ENCODE measurements around the gene TSPOAP1. TPM values are rescaled to one million over a fixed set of nuclear protein-coding genes. Genes with fewer than 3 reads are reported as not detected.
A peak's percentile ranks its signal among the peaks of the same experiment; 100 is the strongest.

TSPOAP1 gene
- total and polyA plus RNA-seq, 4 experiments from 2014 or later: 0.80 to 19.1 (median 15.8) TPM; not detected in 1

DNA sequence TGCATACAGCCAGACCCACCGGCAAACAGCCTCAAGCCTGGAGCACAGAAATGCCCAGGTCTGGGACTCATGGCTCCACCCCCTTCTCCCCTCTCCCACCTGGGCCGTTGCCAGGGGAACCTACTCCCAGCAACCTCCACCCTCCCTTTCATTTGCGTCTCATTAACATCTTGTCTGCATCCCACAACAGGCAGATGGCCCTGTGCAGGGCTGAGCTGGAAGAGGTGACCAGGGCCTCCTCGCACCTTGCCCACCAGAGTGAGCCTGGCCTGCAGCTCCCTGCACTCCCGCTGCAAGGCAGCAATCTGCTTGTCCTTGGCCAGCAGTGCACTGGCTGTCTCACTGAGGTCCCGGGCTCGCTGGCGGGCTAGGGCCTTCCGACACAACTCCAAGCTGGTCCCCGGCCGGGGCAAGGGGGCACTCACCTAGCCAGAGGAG lies 3.3 kb downstream of the TSPOAP1 start:
- intact Hi-C loops (cut with micrococcal nuclease): no loop called here
- Mint-ChIP-seq H3K9me3 (no peaks in the 10 kb centered on the region), H3K4me3 (peak overlapping the region in 1 of 8 donors; percentile 4), H3K27ac (peak overlapping the region in 1 of 7 donors; percentile 99), H3K36me3 (peaks cover 7 to 19% of the 10 kb centered on the region in 2 donors), H3K27me3 (no peaks in the 10 kb centered on the region), H3K4me1 (peaks cover 23 to 66% (median 32%) of the 10 kb centered on the region in 4 donors)
- Histone ChIP-seq H3K4me3 (ENCODE audit: low read length in 2 of 2) (no peak overlapping the region), H3K4me1 (ENCODE audit: insufficient read depth, low read length) (peaks cover 38% of the 10 kb centered on the region), H3K9me3 (ENCODE audit: control insufficient read depth in 1 of 2, low read length in 2 of 2) (no peaks in the 10 kb centered on the region), H3K27me3 (ENCODE audit: insufficient read depth, low read length) (no peaks in the 10 kb centered on the region), H3K36me3 (ENCODE audit: insufficient read depth, low read length) (peaks cover 3% of the 10 kb centered on the region), H3K27ac (ENCODE audit: low read depth, low read length) (no peak overlapping the region)
- ChIA-PET CTCF (ENCODE audit: partially characterized antibody) (interaction anchor here (0.6 to 4.5 kb wide), 5 partner anchors 8 to 27 kb away, joined by 3 to 88 read pairs (median 31); partner anchors contain the start of gene SUPT4H1), POLR2A (ENCODE audit: partially characterized antibody) (interaction anchor here (1.1 to 34.1 kb wide), 6 partner anchors 8 to 318 kb away, joined by 3 to 3924 read pairs (median 28); partner anchors contain the start of genes RNF43, SRSF1 and SUPT4H1)
- peak in 1 of 5 donors; percentile 22 for DNase-seq

- Histone ChIP-seq H3K36me3 (ENCODE audit: insufficient read depth, low read length) (no peaks in the 10 kb centered on the region), H3K27ac (ENCODE audit: low read depth, low read length) (no peak overlapping the region), H3K9me3 (ENCODE audit: control insufficient read depth in 1 of 2, low read length in 2 of 2) (no peaks in the 10 kb centered on the region), H3K27me3 (ENCODE audit: insufficient read depth, low read length) (no peaks in the 10 kb centered on the region), H3K4me3 (ENCODE audit: low read length in 2 of 2) (no peak overlapping the region), H3K4me1 (ENCODE audit: insufficient read depth, low read length) (peaks cover 35% of the 10 kb centered on the region)
- ChIA-PET CTCF (ENCODE audit: partially characterized antibody) (interaction anchor here (3.9 to 10.9 kb wide), 3 partner anchors 7 to 21 kb away, joined by 45 to 510 read pairs (median 88); no protein-coding TSS in a partner anchor), POLR2A (ENCODE audit: partially characterized antibody) (interaction anchor here (1.1 to 34.1 kb wide), 3 partner anchors 7 to 110 kb away, joined by 3 to 3924 read pairs (median 178); partner anchors contain the start of gene SUPT4H1)
- Mint-ChIP-seq H3K4me3 (peak overlapping the region in 1 of 8 donors; percentile 4), H3K27ac (peak overlapping the region in 1 of 7 donors; percentile 99), H3K9me3 (no peaks in the 10 kb centered on the region), H3K27me3 (no peaks in the 10 kb centered on the region), H3K4me1 (peaks cover 21 to 60% (median 30%) of the 10 kb centered on the region in 4 donors), H3K36me3 (peaks cover 3 to 15% of the 10 kb centered on the region in 2 donors)
- intact Hi-C loops (cut with micrococcal nuclease): no loop called here
- peak in 1 of 5 donors; percentile 36 for DNase-seq
These were observed 3.9 kb downstream of the TSPOAP1 start for GRCh38 chr17:58324409-58325288.

- no peaks in the 10 kb centered on the region for H3K27me3 Mint-ChIP-seq
- peaks cover 3 to 13% of the 10 kb centered on the region in 2 donors for H3K36me3 Mint-ChIP-seq
- intact Hi-C loops (cut with micrococcal nuclease): no loop called here
- peaks cover 29% of the 10 kb centered on the region for H3K4me1 ChIP-seq (ENCODE audit: insufficient read depth, low read length)
- peak in 1 of 5 donors; percentile 16 for DNase-seq
- H3K4me1 Mint-ChIP-seq: peaks cover 17 to 54% (median 26%) of the 10 kb centered on the region in 4 donors
- peak overlapping the region in 1 of 7 donors; percentile 69 for H3K27ac Mint-ChIP-seq
- ChIA-PET POLR2A (ENCODE audit: partially characterized antibody) (interaction anchor here (34.1 kb wide), 1 partner anchor 20 kb away, joined by 3924 read pairs; the partner anchor contains the start of gene SUPT4H1), CTCF (ENCODE audit: partially characterized antibody) (interaction anchor here (10.9 kb wide), 1 partner anchor 18 kb away, joined by 510 read pairs; no protein-coding TSS in a partner anchor)
- no peaks in the 10 kb centered on the region for H3K9me3 Mint-ChIP-seq
- no peak overlapping the region for H3K4me3 Mint-ChIP-seq
- no peaks in the 10 kb centered on the region for H3K36me3 ChIP-seq (ENCODE audit: insufficient read depth, low read length)
- no peak overlapping the region for H3K27ac ChIP-seq (ENCODE audit: low read depth, low read length)
- no peak overlapping the region for H3K4me3 ChIP-seq (ENCODE audit: low read length in 2 of 2)
- H3K27me3 ChIP-seq (ENCODE audit: insufficient read depth, low read length): no peaks in the 10 kb centered on the region
- no peaks in the 10 kb centered on the region for H3K9me3 ChIP-seq (ENCODE audit: control insufficient read depth in 1 of 2, low read length in 2 of 2)
These were observed 4.6 kb downstream of the TSPOAP1 start for GRCh38 chr17:58324056-58324408.

- peaks cover 3 to 13% of the 10 kb centered on the region in 2 donors for H3K36me3 Mint-ChIP-seq
- no peak for DNase-seq
- no peaks in the 10 kb centered on the region for H3K27me3 Mint-ChIP-seq
- H3K9me3 Mint-ChIP-seq: no peaks in the 10 kb centered on the region
- Histone ChIP-seq H3K27me3 (ENCODE audit: insufficient read depth, low read length) (no peaks in the 10 kb centered on the region), H3K9me3 (ENCODE audit: control insufficient read depth in 1 of 2, low read length in 2 of 2) (no peaks in the 10 kb centered on the region), H3K36me3 (ENCODE audit: insufficient read depth, low read length) (no peaks in the 10 kb centered on the region), H3K27ac (ENCODE audit: low read depth, low read length) (no peak overlapping the region), H3K4me3 (ENCODE audit: low read length in 2 of 2) (no peak overlapping the region), H3K4me1 (ENCODE audit: insufficient read depth, low read length) (peaks cover 27% of the 10 kb centered on the region)
- intact Hi-C loops (cut with micrococcal nuclease): no loop called here
- CTCF ChIA-PET (ENCODE audit: partially characterized antibody): interaction anchor here (1.6 to 10.9 kb wide), 3 partner anchors 18 to 94 kb away, joined by 5 to 510 read pairs (median 11); partner anchors contain the start of gene RNF43
- no peak overlapping the region for H3K4me3 Mint-ChIP-seq
- POLR2A ChIA-PET (ENCODE audit: partially characterized antibody): interaction anchor here (34.1 kb wide), 1 partner anchor 20 kb away, joined by 3924 read pairs; the partner anchor contains the start of gene SUPT4H1
- H3K4me1 Mint-ChIP-seq: peaks cover 14 to 51% (median 23%) of the 10 kb centered on the region in 4 donors
- H3K27ac Mint-ChIP-seq: peak overlapping the region in 4 of 7 donors; percentile 22 to 93 (median 68)
These were observed 5.1 kb downstream of the TSPOAP1 start for GRCh38 chr17:58323366-58324055.

- peak in 1 of 5 donors; percentile 19 for DNase-seq
- H3K9me3 Mint-ChIP-seq: no peaks in the 10 kb centered on the region
- peak overlapping the region in 2 of 7 donors; percentile 50 to 70 for H3K27ac Mint-ChIP-seq
- Histone ChIP-seq H3K9me3 (ENCODE audit: control insufficient read depth in 1 of 2, low read length in 2 of 2) (no peaks in the 10 kb centered on the region), H3K27me3 (ENCODE audit: insufficient read depth, low read length) (no peaks in the 10 kb centered on the region), H3K27ac (ENCODE audit: low read depth, low read length) (no peak overlapping the region), H3K4me3 (ENCODE audit: low read length in 2 of 2) (no peak overlapping the region), H3K36me3 (ENCODE audit: insufficient read depth, low read length) (no peaks in the 10 kb centered on the region), H3K4me1 (ENCODE audit: insufficient read depth, low read length) (peaks cover 27% of the 10 kb centered on the region)
- ChIA-PET POLR2A (ENCODE audit: partially characterized antibody) (interaction anchor here (34.1 kb wide), 1 partner anchor 21 kb away, joined by 3924 read pairs; the partner anchor contains the start of gene SUPT4H1), CTCF (ENCODE audit: partially characterized antibody) (interaction anchor here (1.6 to 10.9 kb wide), 3 partner anchors 19 to 95 kb away, joined by 5 to 510 read pairs (median 11); partner anchors contain the start of gene RNF43)
- intact Hi-C loops (cut with micrococcal nuclease): no loop called here
- H3K4me1 Mint-ChIP-seq: peaks cover 10 to 49% (median 21%) of the 10 kb centered on the region in 4 donors
- H3K36me3 Mint-ChIP-seq: peaks cover 3 to 10% of the 10 kb centered on the region in 2 donors
- H3K27me3 Mint-ChIP-seq: no peaks in the 10 kb centered on the region
- no peak overlapping the region for H3K4me3 Mint-ChIP-seq
These were observed 5.9 kb downstream of the TSPOAP1 start for GRCh38 chr17:58322581-58323185.
